GM21825 (cell line): Measurements from ENCODE around the gene CENPP.

Experiments
- ATAC-seq: cut with Tn5 transposase; IDR thresholded peaks from one replicate; pipeline ENCODE4 v1.9.1; 2021; ENCODE audit warnings: mild to moderate bottlenecking, moderate library complexity; ENCODE audit not compliant: unreplicated experiment

The CENPP gene

DNA sequence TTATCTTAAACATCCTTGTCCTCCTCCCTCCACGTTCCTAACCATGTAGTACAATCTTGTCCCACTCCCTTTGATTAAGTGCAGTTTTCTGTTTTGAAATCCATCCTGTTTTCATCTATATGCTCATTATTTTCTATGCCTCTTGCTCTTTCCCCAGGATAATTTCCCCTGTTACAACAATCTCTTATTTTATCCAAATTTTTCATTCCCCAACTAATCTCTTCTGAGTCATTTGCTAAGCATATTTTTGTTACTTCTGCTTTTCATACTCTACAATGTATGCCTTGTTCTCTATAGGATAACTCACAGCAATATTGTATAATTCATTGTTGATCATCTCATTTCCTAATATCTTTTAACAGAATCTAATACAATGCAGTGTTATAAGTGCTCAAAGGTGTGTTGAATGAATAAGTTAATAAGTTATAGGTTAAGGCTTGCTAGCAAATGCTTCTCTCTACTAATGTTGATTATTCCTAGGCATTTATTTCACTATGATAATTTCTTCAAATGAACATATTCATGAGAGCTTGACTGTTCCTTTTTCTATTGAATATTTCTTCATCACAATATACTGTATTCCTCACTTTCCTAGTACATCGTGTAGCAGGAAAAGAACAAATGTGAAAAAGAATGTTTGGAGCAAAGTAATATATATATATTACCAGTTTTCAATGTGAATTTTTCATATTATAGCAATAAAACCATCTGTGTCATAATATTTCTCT, 97.0 kb downstream of the CENPP start:
- ATAC-seq, result no peak

DNA sequence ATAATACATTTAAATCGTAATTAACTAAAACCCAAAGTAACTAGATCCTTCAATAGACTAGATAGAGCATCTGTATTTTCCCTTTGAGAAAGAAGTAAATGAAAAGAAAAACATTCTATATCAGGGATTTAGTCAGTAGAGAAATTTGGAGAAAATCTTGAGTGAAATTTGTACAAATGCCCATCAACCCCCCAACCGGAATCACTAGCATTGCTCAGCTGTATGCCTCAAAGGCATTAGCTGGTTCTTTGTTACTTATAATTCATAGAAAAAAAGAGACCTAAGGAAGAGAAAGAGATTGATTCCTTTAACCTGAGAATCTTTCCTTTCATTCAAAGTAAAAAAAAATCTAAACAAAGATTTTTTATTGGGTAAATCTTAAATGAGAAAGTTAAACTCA, 97.9 kb downstream of the CENPP start:
- no peak for ATAC-seq

DNA sequence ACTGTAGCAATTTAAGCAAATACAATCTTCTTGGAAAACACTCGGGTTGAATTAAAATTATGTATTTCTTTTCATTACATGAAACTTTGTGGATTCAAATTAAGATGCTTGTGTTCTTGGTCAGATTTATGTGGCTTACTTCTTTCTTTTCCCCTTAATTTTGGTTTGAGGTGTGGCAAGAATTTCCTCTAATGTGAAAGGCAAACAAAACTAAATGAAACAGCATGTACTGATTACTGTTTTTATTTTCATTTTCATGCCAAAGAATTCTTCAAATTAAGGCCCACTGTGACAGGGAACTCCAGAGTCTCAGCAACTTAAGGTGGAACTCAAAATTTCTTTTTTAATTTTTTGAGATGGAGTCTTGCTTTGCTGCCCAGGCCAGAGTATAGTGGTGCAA, 98.6 kb downstream of the CENPP start, which contains the start of gene OMD:
Gene OMD (minus strand): TSS at position 132 of the 400 bp plus-strand sequence. CDS start 6,913 bp downstream, outside the sequence.
- ATAC-seq, result no peak

DNA sequence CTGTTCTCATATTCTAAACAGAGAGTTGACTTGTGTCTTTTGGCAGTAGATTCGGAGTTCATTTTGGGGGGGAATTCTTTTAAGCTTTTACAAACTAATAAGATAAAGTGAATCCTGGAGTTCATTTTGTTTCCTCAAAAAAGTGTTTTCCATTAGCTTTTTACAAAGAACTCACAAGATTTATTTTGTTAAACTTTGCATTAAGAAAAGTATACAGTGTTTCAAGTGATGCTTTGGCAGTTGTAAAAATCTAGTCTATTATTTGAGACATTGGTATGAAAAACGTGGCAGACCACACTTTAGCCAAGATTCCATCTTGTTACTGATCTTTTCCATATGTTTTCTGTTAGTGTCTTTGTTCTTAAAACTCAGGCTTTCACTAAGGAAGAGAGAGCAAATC, 99.7 kb downstream of the CENPP start:
- no peak for ATAC-seq

DNA sequence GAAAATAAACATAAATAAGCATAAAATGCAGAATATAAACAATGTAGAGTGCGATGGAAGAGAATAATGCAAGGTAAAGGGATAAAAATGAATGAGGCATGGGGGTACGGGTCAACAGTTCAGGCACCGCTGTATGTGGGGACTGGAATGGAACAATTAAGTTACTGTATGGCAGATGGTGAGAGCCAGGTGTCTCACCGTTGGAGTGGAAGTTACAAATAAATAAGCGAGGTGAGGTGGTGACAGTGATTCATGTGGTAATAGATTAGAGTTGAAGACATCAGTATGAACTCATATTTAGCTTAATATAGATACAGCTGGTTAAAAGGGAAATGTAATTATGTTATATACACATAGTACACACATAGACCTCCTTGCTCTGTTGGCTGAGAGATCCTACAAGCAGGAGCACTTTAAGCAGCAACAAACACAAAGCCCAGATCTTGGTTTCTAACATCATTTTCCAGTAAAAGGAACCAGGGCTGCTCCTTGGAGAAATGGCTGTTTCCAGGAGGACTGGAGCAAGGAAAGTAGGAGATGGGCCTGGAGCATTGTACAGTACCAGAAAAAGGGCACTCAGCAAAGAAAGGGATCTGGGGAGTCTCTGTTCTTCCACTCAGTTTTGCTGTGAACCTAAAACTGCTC, 100.9 kb downstream of the CENPP start:
- ATAC-seq, result no peak

DNA sequence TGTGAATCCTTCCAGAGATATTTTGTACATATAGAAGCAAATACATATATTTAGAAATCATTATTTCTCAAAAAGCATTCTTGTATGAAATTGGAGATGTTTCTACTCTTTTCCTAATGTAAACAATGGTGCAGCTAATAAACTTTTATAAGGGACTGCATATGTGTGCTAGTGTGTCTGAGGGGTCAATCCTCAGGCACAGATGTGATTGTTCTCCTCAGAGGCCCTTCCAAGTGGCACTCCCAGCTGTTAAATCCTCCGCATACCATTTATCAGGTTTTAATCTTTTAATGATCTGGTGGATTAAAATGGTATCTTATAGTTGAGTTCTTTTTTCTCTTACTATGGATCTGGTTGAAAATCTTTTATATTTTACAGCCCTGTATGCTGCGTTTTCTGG, 104.1 kb downstream of the CENPP start:
- ATAC-seq, result no peak

DNA sequence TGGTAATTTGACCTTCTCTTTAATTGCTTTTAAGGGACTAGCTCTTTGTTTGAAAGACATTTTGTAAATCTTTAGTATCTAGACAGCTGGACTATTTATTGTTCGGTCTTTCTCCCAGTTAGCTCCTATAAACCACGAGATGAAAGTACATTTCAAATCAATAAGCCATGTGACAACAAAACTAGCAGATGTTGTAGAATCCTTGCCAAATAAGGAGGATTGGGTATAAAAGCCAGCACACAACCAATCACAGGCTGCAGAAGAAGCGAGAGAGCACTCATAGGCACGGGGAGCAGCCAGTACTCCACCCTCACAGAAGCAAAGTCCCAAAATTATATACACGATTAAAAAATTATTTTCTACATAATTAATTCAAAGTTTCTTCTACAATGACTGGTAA, 106.6 kb downstream of the CENPP start:
- ATAC-seq, result no peak

DNA sequence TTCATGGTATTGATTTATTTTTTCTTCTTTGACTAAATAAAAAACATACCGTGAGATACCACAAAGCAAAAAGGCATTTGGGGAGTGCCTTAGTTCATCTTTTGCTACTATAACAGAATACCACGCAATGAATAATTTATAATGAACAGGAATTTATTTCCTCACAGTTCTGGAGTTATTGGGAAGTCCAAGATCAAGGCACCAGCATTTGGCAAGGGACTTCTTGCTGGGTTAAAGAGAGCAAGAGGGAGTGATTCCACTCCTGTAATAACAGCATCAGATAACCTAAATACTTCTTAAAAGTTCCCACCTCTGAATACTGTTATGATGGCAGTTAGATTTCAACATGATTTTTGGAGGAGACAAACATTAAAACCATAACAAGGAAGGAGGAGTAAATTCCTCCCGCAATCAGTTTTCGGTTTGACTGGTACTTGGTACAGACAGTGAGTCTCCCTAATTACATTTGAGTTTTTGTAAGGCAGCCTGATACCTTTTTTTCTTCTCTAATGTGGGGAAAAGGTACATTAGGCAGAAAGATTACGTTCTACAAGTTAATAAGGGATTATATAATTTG, 107.3 kb downstream of the CENPP start:
- no peak for ATAC-seq

DNA sequence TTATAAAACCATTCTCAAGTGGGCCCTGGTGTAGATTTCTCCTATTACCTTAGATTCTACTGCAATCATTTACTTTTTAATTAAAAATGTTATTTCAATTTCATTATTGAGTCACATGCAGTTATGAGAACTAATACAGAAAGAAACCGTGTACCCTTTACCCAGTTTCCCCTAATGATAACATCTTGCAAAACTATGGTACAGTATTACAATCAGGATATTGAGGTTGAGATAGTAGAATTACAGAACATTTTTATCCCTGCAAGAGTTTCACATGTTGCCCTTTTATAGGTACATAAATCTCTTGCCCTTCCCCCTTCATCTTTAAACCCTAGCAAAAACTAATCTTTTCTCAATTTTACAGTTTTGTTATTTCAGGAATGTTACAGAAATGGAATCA, 109.5 kb downstream of the CENPP start:
- no peak for ATAC-seq

DNA sequence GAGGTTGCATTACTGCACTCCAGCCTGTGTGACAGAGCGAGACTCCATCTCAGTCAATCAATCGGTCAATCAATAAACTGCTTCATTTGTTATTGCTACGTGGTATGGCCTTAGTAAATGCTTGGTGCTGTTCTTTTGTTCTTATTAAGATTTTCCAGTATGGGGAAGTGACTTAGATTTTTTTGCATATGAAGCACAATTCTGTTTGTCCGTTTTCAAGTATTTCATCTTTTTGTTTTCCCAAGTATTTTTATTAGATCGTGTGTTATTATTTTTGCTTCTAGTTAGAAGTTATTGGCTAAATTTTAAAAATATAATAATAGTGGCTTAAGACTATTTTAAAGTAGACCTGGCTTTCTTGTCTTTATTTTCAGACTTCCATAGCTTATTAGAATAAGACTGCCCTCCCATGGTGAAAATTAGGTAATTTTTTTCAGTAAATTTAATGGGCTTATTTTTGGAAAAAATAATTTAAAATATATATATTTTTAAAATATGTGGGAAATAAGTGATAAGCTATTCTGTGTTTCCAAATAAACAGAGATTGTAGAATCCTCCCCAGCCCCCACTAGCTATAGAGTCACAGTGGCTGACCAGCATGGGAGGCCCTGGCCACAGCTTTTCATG, 113.3 kb downstream of the CENPP start:
- ATAC-seq, result no peak

DNA sequence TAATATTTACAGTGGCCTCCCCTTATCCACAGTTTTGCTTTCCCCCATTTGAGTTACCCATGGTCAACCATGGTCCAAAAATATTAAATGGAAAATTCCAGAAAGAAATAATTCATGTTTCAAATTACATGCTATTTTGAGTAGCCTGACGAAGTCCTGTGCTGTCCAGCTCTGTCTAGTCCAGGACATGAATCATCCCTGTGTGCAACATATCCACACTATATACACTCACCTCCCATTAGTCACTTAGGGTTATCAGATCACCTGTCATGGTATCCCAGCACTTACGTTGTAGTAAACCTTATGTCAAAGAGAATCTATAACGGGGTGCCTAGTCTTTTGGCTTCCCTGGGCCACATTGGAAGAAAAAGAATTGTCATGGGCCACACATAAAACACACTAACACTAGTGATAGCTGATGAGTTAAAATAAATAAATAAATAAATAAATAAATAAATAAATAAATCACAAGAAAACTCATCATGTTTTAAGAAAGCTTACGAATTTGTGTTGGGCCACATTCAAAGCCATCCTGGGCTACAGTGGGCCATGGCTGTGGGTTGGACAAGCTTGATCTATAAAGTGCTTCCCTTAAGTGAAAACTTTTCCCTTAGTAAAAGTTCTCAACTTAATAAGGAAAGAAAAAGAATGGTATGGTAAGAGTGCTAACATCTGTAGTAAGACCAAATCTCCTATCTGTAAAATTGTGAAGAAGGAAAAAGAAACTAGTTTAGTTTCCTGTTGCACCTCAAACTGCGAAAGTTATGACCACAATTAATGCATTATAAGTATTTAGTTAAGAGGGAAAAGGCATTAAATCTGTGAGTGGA, 114.4 kb downstream of the CENPP start:
- no peak for ATAC-seq

DNA sequence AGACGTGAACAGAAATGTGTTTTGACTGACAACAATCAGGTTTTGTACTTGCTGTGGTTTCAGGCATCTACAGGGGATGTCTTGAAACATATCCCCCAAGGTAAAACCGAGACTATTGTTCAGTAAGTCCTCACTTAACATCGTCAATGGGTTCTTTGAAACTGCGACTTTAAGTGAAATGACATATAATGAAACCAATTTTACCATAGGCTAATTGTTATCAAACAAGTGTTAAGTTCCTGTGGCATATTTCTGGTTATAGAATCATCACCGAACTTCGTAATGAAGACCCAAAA, 114.9 kb downstream of the CENPP start:
- no peak for ATAC-seq

DNA sequence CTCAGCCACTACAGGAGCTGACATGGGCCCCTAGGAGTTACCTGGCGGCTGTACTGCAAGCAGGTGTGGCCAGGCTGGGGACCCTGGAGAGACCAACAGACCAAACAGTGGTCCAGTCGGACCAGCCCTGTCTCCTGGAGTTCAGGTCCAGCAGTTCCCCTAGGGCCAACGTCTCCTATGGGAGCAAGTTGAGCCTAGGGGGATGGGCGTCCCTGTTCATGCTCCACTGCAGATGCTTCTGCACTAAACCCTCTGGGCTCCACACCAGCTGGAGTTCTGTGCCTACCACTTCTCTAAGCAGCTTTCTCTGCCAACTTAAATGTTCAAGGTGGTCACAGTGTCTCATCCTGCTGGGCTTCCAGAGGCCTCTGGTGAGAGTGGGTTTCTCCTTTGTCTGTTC, 119.1 kb downstream of the CENPP start:
- no peak for ATAC-seq

DNA sequence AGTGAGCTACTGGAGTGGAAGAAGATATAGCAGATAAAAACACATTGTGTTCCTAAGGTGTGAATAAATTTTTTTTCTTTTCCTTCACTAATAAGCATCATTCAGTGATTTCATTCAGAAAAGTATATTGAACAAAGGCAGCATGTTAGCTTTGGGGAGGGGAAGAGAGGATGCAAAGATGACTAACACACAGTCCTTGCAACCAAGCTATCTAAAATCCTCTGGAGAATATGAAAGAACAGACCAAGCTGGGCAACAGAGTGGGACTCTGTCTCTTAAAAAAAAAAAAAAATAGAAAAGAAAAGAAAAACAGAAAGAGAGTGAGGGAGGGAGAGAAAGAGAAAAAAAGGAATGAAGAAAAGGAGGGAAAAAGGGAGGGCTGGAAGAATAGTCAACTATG, 120.8 kb downstream of the CENPP start:
- ATAC-seq, result no peak

DNA sequence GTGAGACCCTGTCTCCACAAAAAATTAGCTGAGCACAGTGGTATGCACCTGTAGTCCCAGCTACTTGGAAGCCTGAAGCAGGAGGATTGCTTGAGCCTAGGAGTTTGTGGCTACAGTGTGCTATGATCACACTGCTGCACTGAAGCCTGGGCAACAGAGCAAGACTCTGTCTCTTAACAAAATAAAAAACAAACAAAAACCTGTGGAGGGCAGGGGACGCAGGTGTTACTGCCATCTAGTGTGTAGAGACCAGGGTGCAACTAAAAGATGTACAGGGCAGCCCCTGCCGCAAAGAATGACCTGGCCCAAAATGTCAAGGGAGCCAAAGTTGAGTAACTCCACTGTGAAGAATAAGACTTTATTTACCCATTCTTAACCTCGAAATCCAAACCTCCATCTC, 129.5 kb downstream of the CENPP start:
- ATAC-seq, result no peak

DNA sequence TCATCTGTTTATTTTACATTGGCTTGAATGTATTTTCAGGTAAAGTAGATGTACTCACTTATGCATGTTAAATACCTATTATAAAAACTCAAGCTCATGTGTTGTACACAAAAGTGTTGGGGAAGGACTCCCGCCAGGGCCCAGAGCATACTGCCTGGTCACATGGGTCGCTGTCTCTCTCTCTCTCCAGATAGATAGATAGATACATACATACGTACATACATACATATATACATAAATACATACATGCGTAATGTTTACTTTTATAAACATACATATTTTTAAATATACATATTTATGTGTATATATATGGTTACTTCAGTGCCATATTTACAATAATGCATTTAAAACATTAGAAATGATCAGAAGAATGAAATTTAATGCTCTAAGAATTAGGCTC, 131.8 kb downstream of the CENPP start:
- ATAC-seq, result no peak

DNA sequence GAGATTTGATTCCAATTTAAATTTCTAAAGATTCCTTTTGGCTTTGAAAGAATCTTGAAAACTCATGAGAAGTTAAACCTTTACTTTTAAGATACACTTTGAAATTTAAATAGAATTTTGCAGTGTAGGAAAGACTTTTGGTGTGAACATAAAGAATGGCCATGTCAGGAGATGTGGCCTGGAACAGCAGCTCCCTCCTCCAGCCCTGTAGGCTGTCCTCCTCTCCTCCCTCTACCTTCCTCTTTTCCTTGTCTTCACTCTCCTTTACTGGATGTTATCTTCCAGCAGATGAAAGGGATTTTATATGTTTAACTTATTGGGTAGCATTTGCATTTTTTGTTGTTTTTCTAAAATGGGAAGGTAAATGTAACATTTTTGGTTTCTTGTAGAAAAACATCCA, 137.6 kb downstream of the CENPP start:
- no peak for ATAC-seq

DNA sequence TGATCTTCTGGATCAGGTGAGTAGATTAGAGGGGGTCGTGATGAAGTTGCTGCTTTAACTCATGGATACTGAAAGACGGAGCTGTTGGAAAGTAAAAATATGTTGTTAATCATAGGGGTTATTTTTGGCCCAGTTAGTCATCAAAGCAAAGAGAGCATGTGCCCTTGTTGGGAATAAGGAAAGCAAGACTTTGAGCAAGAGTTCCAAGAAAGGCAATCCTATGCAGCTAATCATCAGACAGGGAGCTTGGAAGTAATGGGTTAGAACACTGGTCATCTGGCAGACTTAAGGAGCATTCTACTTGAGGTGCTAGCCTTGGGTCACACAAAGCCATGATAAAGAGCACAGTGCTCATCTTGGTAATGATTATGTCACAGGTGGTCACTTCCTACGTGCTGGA, 138.2 kb downstream of the CENPP start:
- no peak for ATAC-seq

DNA sequence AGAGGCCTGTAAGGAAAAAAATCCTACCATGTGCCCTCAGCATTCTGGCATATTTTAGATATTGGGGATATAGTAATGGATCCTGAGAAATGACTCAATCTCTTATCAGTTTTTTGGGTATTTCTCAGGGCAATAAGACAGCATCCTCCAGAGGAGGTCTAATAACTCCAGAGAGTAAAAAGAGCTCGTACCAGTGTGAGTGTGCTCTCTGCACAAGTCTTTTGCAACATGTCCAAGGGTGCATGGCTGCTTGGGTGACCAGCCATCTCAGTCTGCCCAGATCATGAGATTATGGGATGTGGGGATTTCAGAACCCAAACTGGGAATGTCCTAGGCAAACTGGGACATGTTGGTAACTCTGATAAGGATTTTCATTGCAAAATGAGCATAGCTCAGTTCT, 141.3 kb downstream of the CENPP start:
- ATAC-seq, result no peak

DNA sequence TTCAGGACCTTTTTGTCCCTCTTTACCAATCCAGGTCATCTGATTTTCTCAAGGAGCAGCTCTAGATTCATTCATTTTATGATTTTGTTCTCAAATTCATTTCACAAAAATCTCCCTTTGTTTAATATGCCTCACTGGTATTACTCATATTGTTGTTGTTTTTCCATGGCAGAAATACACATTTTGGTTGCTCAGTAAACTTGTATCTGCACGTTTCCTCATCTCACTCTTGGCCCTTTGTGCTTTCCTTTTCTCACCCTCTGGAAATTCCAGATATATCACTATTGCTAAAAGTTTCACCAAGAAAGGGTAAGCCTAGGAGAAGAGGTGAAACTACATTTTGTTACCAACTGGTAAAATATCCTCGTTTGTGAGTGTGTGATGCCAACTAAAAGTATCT, 141.8 kb downstream of the CENPP start:
- no peak for ATAC-seq

DNA sequence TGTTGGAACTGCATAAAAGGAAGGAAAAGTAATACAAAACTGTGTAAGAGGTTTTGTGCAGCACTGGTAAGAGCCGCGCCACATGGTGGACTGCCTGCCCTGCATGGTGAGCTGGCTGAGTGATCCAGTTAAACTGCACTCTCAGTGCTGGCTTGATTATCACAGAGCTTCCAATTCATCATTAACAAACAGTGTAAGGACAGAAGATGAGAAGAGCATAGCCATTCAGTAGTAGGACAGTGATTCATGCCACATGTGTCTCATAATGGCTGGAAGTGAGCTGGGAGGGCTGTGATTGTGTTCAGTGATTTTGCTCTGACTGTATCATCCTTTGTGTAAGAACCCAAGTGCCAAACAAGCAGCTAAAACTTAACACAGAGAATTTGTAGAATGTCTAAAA, 142.5 kb downstream of the CENPP start:
- ATAC-seq, result no peak
